DMS 273 (cell line): ENCODE measurements around the gene RMND5B.
A peak's percentile ranks its signal among the peaks of the same experiment; 100 is the strongest.
"Not testable (repeated sequence)": the region's sequence is repeated elsewhere in the genome, so short reads cannot be mapped to it uniquely, and the experiment has no call there.

Experiments
- DNase-seq: peaks from one replicate; lab custom pipeline; 2025; ENCODE audit not compliant: unreplicated experiment; lab: John Stamatoyannopoulos, UW

Gene RMND5B

DNA sequence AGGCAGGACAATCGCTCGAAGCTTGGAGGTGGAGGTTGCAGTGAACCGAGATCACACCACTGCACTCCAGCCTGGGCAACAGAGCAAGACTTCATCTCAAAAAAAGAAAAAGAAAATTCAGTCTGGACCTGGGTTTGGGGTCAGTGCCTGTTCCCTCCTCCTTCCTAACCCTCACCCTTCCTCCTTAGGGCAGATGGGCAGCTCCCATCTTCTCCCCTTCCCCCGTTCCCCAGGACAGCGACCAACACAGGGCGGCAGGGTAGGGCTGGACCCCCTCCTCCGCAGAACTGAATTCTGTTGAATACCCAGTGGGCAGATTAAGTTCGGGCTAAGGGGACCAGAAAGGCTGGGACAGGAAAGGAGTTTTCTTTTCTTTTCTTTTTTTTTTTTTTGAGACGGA lies 1.5 kb upstream of the RMND5B start:
- DNase-seq = no peak

DNA sequence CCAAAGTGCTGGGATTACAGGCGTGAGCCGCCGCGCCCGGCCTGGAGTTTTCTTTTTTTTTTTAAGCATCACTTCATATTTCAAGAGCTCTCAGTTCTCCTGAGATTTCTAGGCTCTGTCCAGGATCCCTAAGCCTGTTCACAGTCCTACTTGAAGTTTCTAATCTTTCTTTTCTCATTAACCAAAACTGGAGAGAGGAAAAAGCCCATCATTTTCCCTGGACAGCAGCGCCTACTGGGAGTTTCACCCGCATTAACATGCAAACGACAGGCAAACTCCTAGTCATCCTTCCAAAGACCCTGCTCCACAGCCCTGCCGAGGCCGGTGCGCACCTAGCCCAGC lies 609 bp upstream of the RMND5B start:
- DNase-seq = not testable (repeated sequence)

DNA sequence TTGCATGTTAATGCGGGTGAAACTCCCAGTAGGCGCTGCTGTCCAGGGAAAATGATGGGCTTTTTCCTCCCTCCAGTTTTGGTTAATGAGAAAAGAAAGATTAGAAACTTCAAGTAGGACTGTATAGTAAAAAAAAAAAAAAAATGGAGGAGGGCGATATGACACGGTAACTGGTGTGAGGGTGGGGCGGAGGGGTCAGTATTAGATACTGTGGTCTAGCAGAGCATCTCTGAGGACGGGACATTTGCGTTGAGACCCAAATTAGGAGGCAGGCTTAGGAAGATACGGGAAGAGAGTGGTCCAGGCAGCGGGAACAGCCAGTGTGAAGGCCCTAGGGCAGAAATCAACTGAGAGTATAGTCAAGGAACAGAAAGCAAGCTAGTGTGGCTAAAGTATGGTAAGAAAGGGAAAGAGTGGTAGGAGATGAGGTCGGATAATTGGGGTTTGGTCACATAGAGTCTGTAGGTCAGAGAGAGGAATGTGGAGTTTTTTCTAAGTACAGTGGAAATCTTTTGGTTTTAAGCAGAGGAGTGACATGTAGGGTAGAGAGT lies 707 bp downstream of the RMND5B start:
- DNase-seq = no peak

DNA sequence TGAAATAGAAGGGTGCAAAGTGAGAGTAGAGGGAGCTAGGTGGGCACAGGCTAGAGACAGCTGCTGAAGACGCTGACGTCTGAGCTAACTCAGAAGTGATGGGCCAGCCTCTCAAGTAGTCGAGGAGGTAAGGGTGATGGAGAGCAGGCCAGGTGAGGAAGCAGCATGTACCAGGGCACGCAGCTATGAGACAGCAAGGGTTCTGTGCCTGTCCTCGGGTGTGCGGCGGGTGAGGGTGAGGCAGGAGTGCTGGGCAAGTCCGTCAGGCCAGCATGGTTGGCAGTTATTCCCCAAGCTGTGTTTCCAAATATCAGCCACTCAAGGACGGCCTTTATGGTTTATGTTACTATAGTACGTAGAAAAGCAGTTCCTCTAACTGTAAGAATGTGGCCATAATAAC lies 6.2 kb downstream of the RMND5B start:
- DNase-seq = no peak

DNA sequence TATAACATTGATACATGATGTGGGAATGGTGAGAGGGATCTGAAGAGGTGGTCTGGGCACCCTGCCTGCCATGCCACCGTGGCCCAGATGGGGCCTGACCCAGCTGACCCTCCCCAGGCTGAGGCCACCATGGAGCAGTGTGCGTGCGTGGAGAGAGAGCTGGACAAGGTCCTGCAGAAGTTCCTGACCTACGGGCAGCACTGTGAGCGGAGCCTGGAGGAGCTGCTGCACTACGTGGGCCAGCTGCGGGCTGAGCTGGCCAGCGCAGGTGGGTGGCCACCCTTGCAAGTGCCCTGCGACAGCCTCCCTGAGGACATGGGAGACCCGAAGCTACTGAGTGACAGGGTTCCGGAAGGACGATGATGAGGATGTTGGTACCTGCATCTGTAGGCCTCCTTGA lies 7.2 kb downstream of the RMND5B start:
- no peak for DNase-seq

GRCh38 chr5:178141550-178141949 lies 10.7 kb downstream of the RMND5B start:
- DNase-seq = no peak

- DNase-seq = no peak
These were observed 11.8 kb downstream of the RMND5B start for GRCh38 chr5:178142642-178143041.

DNA sequence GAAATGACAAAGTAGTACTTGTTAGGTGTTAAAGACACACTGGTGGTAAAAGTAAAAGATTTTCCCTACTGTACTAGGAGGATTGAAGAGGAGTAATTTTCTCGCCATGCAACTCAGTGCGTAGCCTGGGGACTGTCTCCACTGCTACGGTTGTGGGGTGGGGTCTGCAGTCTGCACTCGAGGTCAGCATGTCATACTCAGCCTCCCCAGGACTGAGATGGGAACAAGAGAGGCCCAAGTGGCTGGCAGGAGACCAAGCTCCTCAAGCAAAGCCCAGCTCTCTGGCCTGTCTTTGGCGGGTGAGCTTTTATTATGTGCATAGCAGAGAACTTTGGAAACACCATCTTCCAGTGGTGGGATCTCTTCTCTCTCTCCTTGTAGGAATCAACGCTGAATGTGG lies 12.4 kb downstream of the RMND5B start:
- no peak for DNase-seq

- peak; percentile 96 for DNase-seq
These were observed 13.1 kb downstream of the RMND5B start for GRCh38 chr5:178143901-178144300.

DNA sequence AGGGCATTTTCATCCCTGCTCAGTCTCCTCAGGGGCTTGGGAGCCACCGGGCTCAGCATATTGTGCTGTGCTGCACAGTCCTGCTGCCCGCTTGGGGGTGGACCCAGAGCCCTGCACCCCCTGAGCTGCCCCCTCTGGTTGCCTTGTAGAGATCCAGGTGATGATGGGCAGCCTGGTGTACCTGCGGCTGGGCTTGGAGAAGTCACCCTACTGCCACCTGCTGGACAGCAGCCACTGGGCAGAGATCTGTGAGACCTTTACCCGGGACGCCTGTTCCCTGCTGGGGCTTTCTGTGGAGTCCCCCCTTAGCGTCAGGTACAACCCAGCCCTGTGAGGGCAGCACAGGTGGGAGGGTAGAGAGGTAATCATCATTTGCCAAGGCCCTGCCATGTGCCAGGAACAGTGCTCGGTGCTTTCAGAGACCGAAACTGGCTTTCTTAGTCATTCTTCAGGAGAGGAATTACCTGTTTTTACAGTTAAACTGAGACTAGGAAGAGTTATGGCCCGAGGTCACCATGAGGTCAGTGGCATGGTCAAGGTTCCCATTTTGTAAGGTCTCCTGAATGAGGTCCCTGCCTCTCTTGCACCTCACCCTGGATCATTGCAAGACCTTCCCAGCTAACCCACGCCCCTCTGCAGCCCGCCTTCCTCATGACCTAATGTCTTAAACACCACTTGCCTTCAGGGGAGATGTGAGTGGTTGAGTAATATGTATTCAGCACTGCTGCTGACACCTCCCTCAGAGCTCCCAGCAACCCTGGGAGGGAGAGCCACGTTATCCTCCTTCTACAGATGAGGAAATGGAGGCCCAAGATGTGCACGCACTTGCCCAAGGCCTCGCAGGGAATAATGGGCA lies 15.4 kb downstream of the RMND5B start:
- peak; percentile 78 for DNase-seq

- DNase-seq = no peak
These were observed 16.6 kb downstream of the RMND5B start for GRCh38 chr5:178147406-178147805.

DNA sequence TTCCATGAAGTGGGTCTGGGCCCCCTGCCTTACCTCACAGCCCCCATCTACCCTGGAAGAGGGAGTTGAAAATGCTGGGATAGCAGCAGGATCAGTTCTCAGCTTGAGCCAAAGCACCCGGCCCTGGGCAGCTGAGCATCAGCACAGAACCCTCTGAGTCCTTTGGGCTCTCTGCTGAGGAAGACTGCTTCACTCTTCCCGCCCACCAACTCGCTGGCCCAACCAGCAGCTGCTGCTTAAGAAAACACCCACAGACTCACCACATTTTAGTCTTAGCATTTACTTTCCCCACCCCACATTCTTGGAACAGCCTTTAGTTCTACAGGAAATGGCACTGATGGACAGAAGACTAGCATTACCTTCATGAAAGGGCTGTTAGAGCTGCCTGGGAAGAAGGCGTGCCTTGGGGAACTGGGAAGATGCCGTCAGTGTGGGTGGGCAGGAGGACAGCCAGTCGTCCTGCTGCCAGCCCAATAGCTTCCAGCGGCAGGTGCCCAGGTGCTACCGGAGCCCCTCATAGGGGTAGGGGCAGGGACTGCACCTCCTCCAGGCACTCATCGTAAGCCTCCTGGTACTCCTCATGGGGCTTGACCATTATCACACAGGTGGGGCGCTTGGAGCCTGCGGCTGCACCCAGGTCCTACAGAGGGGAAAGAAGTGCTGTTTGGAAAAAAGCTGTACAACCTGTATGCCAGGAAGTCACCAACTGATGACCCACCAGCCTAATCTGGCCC lies 18.6 kb downstream of the RMND5B start:
- no peak for DNase-seq

DNA sequence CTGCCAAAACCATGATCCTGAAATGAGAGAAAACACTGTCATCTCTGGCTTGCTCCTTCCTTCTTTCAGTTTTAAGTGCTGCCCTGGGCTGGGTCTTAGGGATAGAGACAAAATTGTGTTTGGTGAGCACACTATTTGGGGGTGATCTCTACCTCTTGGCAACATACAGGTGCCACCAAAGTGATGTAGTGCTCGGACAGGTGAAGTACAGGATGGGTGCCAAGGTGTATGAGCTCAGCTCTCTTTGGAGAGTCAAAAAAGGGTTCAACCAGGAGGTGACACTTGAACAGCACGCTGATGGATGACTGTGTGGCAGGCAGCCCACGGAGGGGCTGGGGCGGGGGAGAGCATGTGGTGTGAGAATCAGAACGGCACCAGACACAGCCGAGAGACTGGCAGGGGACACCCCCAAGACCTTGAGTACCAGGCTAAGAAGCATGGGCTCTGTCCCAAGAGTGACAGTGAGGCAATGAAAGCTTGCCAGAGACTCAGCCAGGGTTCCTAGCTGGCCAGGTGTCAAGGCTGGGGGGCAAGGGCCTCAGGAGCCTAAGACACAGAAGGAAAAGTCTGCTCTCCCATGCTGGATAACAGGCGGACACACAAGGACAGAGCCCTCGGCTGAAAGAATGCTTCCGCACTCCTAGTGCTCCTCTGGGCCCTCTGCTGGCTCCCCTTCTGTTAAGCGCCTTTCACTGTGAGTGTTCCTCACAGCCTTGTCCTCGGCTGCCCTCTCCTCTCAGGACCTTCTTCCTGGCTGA lies 20.3 kb downstream of the RMND5B start:
- peak; percentile 38 for DNase-seq

- peak; percentile 24 for DNase-seq
These were observed 22.0 kb downstream of the RMND5B start for GRCh38 chr5:178152491-178153444.

- DNase-seq = peak; percentile 99
These were observed 22.9 kb downstream of the RMND5B start, which contains the start of gene NHP2 for GRCh38 chr5:178153530-178154340. NHP2 (minus strand) TSS chr5:178153885; CDS start chr5:178153817, 68 bp downstream.

GRCh38 chr5:178155065-178155464 lies 24.3 kb downstream of the RMND5B start:
- DNase-seq = no peak

DNA sequence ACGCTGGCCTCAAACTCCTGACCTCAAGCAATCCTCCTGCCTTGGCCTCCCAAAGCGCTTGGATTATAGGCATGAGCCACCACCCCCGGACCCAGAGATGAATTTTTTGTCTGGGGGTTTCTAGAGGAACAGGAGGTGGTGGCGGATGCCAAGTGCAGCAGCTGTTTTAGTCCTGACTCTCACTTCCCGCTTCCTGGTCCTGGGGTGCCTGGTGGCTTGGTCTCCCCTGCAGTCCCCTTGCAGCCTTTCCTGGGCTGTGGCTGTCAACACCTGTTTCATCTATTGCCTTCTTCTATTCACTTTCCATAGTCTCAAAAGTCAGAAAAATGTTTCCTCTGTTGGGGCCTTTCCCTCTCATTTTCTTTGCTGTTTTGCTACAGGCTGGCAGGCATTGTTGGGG lies 29.4 kb downstream of the RMND5B start:
- DNase-seq = no peak

GRCh38 chr5:178162481-178162880 lies 31.7 kb downstream of the RMND5B start:
- no peak for DNase-seq
